HepG2 (cell line): ENCODE results near the gene MEG3. TPM values are rescaled to one million over a fixed set of nuclear protein-coding genes. Genes with fewer than 3 reads are reported as not detected.

Source experiments
- BCL3 ChIP-seq: sonication (generic); formaldehyde crosslinking; IDR thresholded peaks from 2 replicates; pipeline ENCODE4 v1.5.1; 2020; ENCODE audit warnings: mild to moderate bottlenecking, missing genetic modification reagents, moderate library complexity
- GRHL1 ChIP-seq: sonication (generic); formaldehyde crosslinking; conservative IDR thresholded peaks from 2 replicates; pipeline ENCODE4 v1.8.0; 2022; ENCODE audit warnings: missing genetic modification reagents
- KAT7 ChIP-seq: IDR thresholded peaks from 2 replicates; pipeline ENCODE4 v1.6.1; 2018; ENCODE audit warnings: borderline replicate concordance, missing compliant biosample characterization
- POLR2AphosphoS5 ChIP-seq: IDR thresholded peaks from 2 replicates; pipeline ENCODE4 v1.6.1; 2012; ENCODE audit warnings: low read depth, low read length
- ZNF20 ChIP-seq: sonication (generic); formaldehyde crosslinking; IDR thresholded peaks from 2 replicates; pipeline ENCODE4 v1.4.0; 2020; ENCODE audit warnings: mild to moderate bottlenecking, moderate library complexity, missing genetic modification reagents
- ZNF318 ChIP-seq: sonication (generic); formaldehyde crosslinking; IDR thresholded peaks from 2 replicates; pipeline ENCODE4 v1.4.0; 2020; ENCODE audit warnings: mild to moderate bottlenecking, missing genetic modification reagents
- ZNF646 ChIP-seq: sonication (generic); formaldehyde crosslinking; IDR thresholded peaks from 2 replicates; pipeline ENCODE4 v1.9.0; 2021; ENCODE audit warnings: mild to moderate bottlenecking, missing genetic modification reagents
- ZNF749 ChIP-seq: sonication (generic); formaldehyde crosslinking; IDR thresholded peaks from 2 replicates; pipeline ENCODE4 v1.8.0; 2022; ENCODE audit warnings: mild to moderate bottlenecking, missing genetic modification reagents, moderate library complexity, borderline replicate concordance
- polyA plus RNA-seq, 8 experiments: library from polyadenylated mRNA; depleted of rRNA in 3 of 8; stranded (reverse) in 7 of 8; unstranded in 1 of 8; fragments of >200 nt; fragmentation: Illumina TruSeq in 4 of 8; extraction: Trizol in 4 of 8; gene quantifications; 2 replicates each; pipeline versions ENCODE4 v1.2.1 to v1.2.3, GENCODE V29; 2011 to 2016; ENCODE audit warnings: low read depth in 4 of 8, missing spikeins in 1 of 8, mixed read lengths in 1 of 8; ENCODE audit not compliant: insufficient read depth in 1 of 8
- total RNA-seq, 5 experiments: library from RNA; depleted of rRNA; stranded (reverse); fragments of >200 nt; fragmentation: Illumina TruSeq; extraction: Trizol; gene quantifications; 2 replicates each; pipeline ENCODE4 v1.2.3, GENCODE V29; 2016; ENCODE audit warnings: low read depth in 1 of 5

MEG3 gene
- total and polyA plus RNA-seq, 2 of the 13 experiments (the other 11 are each of a cell fraction or from before 2014, with no cell fraction given): 0.17 TPM; not detected in 1

- TF ChIP-seq ZNF318 (CRISPR knock-in tag) (no peak), KAT7 (CRISPR knock-in tag) (0 out of 2 replicates have a peak, but pooled peaks have one; percentile 33), ZNF646 (CRISPR knock-in tag) (0 out of 2 replicates have a peak, but pooled peaks have one; percentile 35), ZNF20 (CRISPR knock-in tag) (no peak), BCL3 (peak; percentile 28; the same call in 1 of the 2 replicates), POLR2AphosphoS5 (no peak; the same call in 1 of the 2 replicates), ZNF749 (0 out of 2 replicates have a peak, but pooled peaks have one; percentile 26), GRHL1 (no peak)
Measured at GRCh38 chr14:100899884-100900771, 74.2 kb downstream of the MEG3 start (continued).
